Measurements from ENCODE around the gene TFPT. TPM values are rescaled to one million over a fixed set of nuclear protein-coding genes. Genes with fewer than 3 reads are reported as not detected.
A peak's percentile ranks its signal among the peaks of the same experiment; 100 is the strongest.

TFPT gene
- total and polyA plus RNA-seq, 2 of the 13 experiments (the other 11 are each of a cell fraction or from before 2014, with no cell fraction given) = 8.4 to 10.7 TPM

DNA sequence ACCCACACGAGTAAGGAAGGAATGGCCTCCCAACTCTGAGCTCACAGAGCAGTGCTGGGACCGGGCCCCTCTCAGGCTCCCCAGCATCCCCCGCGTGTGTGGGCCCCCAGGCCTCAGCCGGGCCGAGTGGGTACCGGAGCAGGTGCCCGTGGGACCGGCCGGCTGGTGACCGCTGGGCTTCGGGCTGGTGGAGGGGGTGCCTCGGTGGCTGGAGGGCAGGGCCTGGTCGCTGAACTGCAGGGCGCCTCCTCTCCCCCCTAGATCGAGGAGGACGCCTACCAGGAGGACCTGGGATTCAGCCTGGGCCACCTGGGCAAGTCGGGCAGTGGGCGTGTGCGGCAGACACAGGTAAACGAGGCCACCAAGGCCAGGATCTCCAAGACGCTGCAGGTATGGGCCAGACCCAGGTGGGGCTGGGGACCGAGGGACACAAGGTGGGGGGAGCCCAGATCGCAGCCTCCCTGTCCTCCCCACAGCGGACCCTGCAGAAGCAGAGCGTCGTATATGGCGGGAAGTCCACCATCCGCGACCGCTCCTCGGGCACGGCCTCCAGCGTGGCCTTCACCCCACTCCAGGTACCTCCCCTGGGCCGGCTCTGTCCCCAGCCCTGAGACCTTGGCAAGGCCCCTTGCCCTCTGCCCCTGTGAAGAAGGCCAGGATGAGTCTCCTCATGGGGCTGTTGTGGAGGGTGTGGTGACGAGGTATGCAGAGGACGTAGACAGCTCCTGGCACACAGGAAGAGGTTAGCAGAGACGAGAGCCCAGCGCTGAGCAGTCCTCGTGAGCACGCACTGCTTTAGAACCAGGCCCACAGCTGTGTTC is 13.5 kb upstream of the TFPT start:
- no peak for TF ChIP-seq ZC3H13 (CRISPR knock-in tag; IDR thresholded peaks at IDR 0.05)
- TF ChIP-seq AGO2 (optimal IDR thresholded peaks at IDR 0.05; ENCODE audit: low read depth, low read length) = peak; percentile 9
- TF ChIP-seq RBFOX2 (IDR thresholded peaks at IDR 0.05; ENCODE audit: low read depth, low read length) = peak; percentile 32; the same call in 1 of the 2 replicates
- WGBS (ENCODE audit: low lambda C conversion rate) = 96% methylated on average over 25 of the region's 41 CpGs
- FAIRE-seq (no peak), DNase-seq (ENCODE audit: low spot score) (no peak), ATAC-seq (no peak)
- in situ Hi-C loops (cut with HindIII; ENCODE audit: extremely low pct_ligation_motif_present, low pct_unique_long_range_greater_than_20kb) (no loop called here), intact Hi-C loops (cut with micrococcal nuclease; ENCODE audit: unreplicated experiment) (no loop called here)
- no peaks in the 10 kb centered on the region for H4K20me1 ChIP-seq (ENCODE audit: insufficient read depth, low read length)
- peaks cover 12 to 46% of the 10 kb centered on the region in 2 experiments; a peak in 4 of 5 replicates for H3K36me3 ChIP-seq (replicated peaks in 1 of 2; ENCODE audit: control insufficient read depth in 1 of 2, insufficient read depth in 2 of 2, low read length in 2 of 2)
- no peaks in the 10 kb centered on the region for H3K27me3 ChIP-seq (ENCODE audit: control insufficient read depth in 1 of 2, insufficient read depth in 2 of 2, low read length in 2 of 2)
- H3K79me2 ChIP-seq (ENCODE audit: insufficient read depth, low read length) = no peaks in the 10 kb centered on the region
- H3K9me3 ChIP-seq (ENCODE audit: low read length) = peaks cover 5% of the 10 kb centered on the region
- no peak overlapping the region for H2AFZ ChIP-seq (ENCODE audit: low read length)
- CTCF ChIA-PET (ENCODE audit: low intra/inter-chr PET ratio, low total read pairs) = no interaction called here
- no peak overlapping the region for H3K4me2 ChIP-seq (ENCODE audit: low read depth, low read length)
- BruUV-seq (replicated peaks) = no TSS peak
- no peak overlapping the region for H3K27ac ChIP-seq (ENCODE audit: extremely low read length, insufficient read depth, low read length)
- POLR2A ChIA-PET = no interaction called here
- no peak overlapping the region for H3K9ac ChIP-seq (ENCODE audit: insufficient read depth, low read depth, low read length)
- H3K4me1 ChIP-seq (ENCODE audit: insufficient read depth, low read length) = no peaks in the 10 kb centered on the region
- H3K4me3 ChIP-seq (replicated peaks in 1 of 3; ENCODE audit: insufficient read depth in 1 of 3, low read depth in 2 of 3, low read length in 3 of 3) = no peak overlapping the region

DNA sequence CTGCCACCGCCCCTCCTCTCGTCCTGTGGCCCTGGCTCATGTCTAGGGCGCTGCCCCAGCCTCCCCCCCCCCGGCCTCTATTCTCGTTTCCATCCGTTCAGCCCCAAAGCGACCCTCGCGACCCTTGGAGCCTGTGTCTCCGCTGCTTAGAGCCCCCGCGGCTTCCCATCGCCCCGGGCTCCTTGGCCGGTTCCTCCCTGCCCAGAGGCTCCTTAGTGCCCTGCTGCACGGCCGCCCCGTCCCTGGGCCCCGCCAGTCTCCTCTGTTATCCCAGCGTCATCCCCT is 12.9 kb upstream of the TFPT start:
- Histone ChIP-seq H3K4me3 (replicated peaks in 1 of 3; ENCODE audit: insufficient read depth in 1 of 3, low read depth in 2 of 3, low read length in 3 of 3) (no peak overlapping the region), H3K4me2 (ENCODE audit: low read depth, low read length) (no peak overlapping the region), H3K27ac (ENCODE audit: extremely low read length, insufficient read depth, low read length) (no peak overlapping the region), H2AFZ (ENCODE audit: low read length) (no peak overlapping the region), H3K27me3 (ENCODE audit: control insufficient read depth in 1 of 2, insufficient read depth in 2 of 2, low read length in 2 of 2) (no peaks in the 10 kb centered on the region), H3K79me2 (ENCODE audit: insufficient read depth, low read length) (no peaks in the 10 kb centered on the region), H3K36me3 (replicated peaks in 1 of 2; ENCODE audit: control insufficient read depth in 1 of 2, insufficient read depth in 2 of 2, low read length in 2 of 2) (peaks cover 15 to 51% of the 10 kb centered on the region in 2 experiments; a peak in 4 of 5 replicates), H3K9ac (ENCODE audit: insufficient read depth, low read depth, low read length) (no peak overlapping the region), H4K20me1 (ENCODE audit: insufficient read depth, low read length) (no peaks in the 10 kb centered on the region), H3K4me1 (ENCODE audit: insufficient read depth, low read length) (no peaks in the 10 kb centered on the region), H3K9me3 (ENCODE audit: low read length) (peaks cover under 1% of the 10 kb centered on the region; the same call in 1 of the 2 replicates)
- WGBS (ENCODE audit: low lambda C conversion rate) = 95% methylated on average over 20 of the region's 20 CpGs
- in situ Hi-C loops (cut with HindIII; ENCODE audit: extremely low pct_ligation_motif_present, low pct_unique_long_range_greater_than_20kb) = no loop called here
- intact Hi-C loops (cut with micrococcal nuclease; ENCODE audit: unreplicated experiment) = no loop called here
- DNase-seq (ENCODE audit: low spot score) (no peak), FAIRE-seq (no peak), ATAC-seq (no peak)
- CTCF ChIA-PET (ENCODE audit: low intra/inter-chr PET ratio, low total read pairs) = no interaction called here
- TF ChIP-seq ONECUT2 (CRISPR knock-in tag; IDR thresholded peaks at IDR 0.05) (no peak), ZBTB1 (CRISPR knock-in tag; IDR thresholded peaks at IDR 0.05; ENCODE audit: borderline replicate concordance) (no peak)
- TF ChIP-seq, protein P1, sequence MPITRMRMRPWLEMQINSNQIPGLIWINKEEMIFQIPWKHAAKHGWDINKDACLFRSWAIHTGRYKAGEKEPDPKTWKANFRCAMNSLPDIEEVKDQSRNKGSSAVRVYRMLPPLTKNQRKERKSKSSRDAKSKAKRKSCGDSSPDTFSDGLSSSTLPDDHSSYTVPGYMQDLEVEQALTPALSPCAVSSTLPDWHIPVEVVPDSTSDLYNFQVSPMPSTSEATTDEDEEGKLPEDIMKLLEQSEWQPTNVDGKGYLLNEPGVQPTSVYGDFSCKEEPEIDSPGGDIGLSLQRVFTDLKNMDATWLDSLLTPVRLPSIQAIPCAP (CRISPR knock-in tag; IDR thresholded peaks at IDR 0.05; ENCODE audit: low read depth) = no peak
- BruUV-seq (replicated peaks) = no TSS peak
- POLR2A ChIA-PET = no interaction called here
